Ishikawa (cell line): Measurements from ENCODE around the gene DLGAP4.

Experiments
- CEBPB ChIP-seq: IDR thresholded peaks from 2 replicates; pipeline ENCODE4 v1.6.1; 2012
- CREB1 ChIP-seq: IDR thresholded peaks from 2 replicates; pipeline ENCODE4 v1.6.1; 2012; ENCODE audit warnings: low read depth
- EGR1 ChIP-seq: IDR thresholded peaks from 2 replicates; pipeline ENCODE4 v1.6.1; 2012
- EP300 ChIP-seq: IDR thresholded peaks from 2 replicates; pipeline ENCODE4 v1.6.1; 2012; ENCODE audit warnings: borderline replicate concordance
- FOXM1 ChIP-seq: IDR thresholded peaks from 2 replicates; pipeline ENCODE4 v1.6.1; 2012; ENCODE audit warnings: low read depth, borderline replicate concordance
- MAX ChIP-seq: IDR thresholded peaks from 2 replicates; pipeline ENCODE4 v1.6.1; 2012
- NFIC ChIP-seq: IDR thresholded peaks from 2 replicates; pipeline ENCODE4 v1.6.1; 2012
- RAD21 ChIP-seq: IDR thresholded peaks from 2 replicates; pipeline ENCODE4 v1.6.1; 2012; ENCODE audit warnings: low read depth
- REST ChIP-seq: IDR thresholded peaks from 2 replicates; pipeline ENCODE4 v1.6.1; 2012; ENCODE audit warnings: low read depth, mild to moderate bottlenecking
- TAF1 ChIP-seq: IDR thresholded peaks from 2 replicates; pipeline ENCODE4 v1.6.1; 2012; ENCODE audit warnings: low read depth, mild to moderate bottlenecking
- TCF12 ChIP-seq: IDR thresholded peaks from 2 replicates; pipeline ENCODE4 v1.6.1; 2012; ENCODE audit warnings: low read depth
- TEAD4 ChIP-seq: IDR thresholded peaks from 2 replicates; pipeline ENCODE4 v1.6.1; 2012
- USF1 ChIP-seq: IDR thresholded peaks from 2 replicates; pipeline ENCODE4 v1.6.1; 2012
- YY1 ChIP-seq: IDR thresholded peaks from 2 replicates; pipeline ENCODE4 v1.6.1; 2012; ENCODE audit warnings: low read depth
- ZBTB7A ChIP-seq: IDR thresholded peaks from 2 replicates; pipeline ENCODE4 v1.6.1; 2012; ENCODE audit warnings: low read depth

Gene DLGAP4

GRCh38 chr20:36441027-36441414, 134.9 kb downstream of the DLGAP4 start:
- TF ChIP-seq CREB1 (no peak), REST (no peak), TAF1 (no peak), TCF12 (no peak), EGR1 (no peak), TEAD4 (no peak), ZBTB7A (no peak), CEBPB (no peak), USF1 (no peak)

- TF ChIP-seq YY1 = no peak
- no peak for TF ChIP-seq RAD21
- TF ChIP-seq CEBPB = no peak
- TF ChIP-seq CREB1 = no peak
- no peak for TF ChIP-seq REST
- TF ChIP-seq TEAD4 = no peak
- TF ChIP-seq EGR1 = no peak
- TF ChIP-seq TCF12 = no peak
- TF ChIP-seq ZBTB7A = no peak
- no peak for TF ChIP-seq TAF1
- TF ChIP-seq FOXM1 = no peak
- TF ChIP-seq EP300 = no peak
- no peak for TF ChIP-seq MAX
- no peak for TF ChIP-seq NFIC
- no peak for TF ChIP-seq USF1
These were observed 135.3 kb downstream of the DLGAP4 start for GRCh38 chr20:36441416-36441815.

GRCh38 chr20:36445847-36446246, 139.7 kb downstream of the DLGAP4 start:
- TF ChIP-seq CEBPB = no peak
- TF ChIP-seq FOXM1 = no peak
- no peak for TF ChIP-seq NFIC

GRCh38 chr20:36446557-36446956, 140.4 kb downstream of the DLGAP4 start:
- TF ChIP-seq REST (no peak), FOXM1 (no peak), TAF1 (no peak), EGR1 (no peak), USF1 (no peak), NFIC (no peak), RAD21 (no peak), EP300 (no peak), CEBPB (no peak), MAX (no peak), YY1 (no peak), TEAD4 (no peak), TCF12 (no peak), CREB1 (no peak), ZBTB7A (no peak)

GRCh38 chr20:36447101-36447500, 141.0 kb downstream of the DLGAP4 start:
- TF ChIP-seq ZBTB7A = peak; percentile 76; the same call in 1 of the 2 replicates
- TF ChIP-seq TCF12 = peak; percentile 80; the same call in 1 of the 2 replicates
- peak; percentile 66 for TF ChIP-seq TEAD4
- TF ChIP-seq MAX = peak; percentile 56; the same call in 1 of the 2 replicates
- TF ChIP-seq RAD21 = no peak
- TF ChIP-seq EP300 = peak; percentile 50; the same call in 1 of the 2 replicates
- TF ChIP-seq TAF1 = no peak
- TF ChIP-seq NFIC = peak; percentile 77
